ENCODE data around the gene STK39. TPM values are rescaled to one million over a fixed set of nuclear protein-coding genes. Genes with fewer than 3 reads are reported as not detected.

Gene STK39
- total and polyA plus RNA-seq, 2 of the 4 experiments (the other 2 are of a cell fraction), result 11.8 to 16.4 TPM

GRCh38 chr2:168120730-168121129, 126.7 kb downstream of the STK39 start:
- no peak overlapping the region for H4K91ac ChIP-seq (ENCODE audit: insufficient read depth, low read depth, low read length)
- H2BK15ac ChIP-seq (ENCODE audit: low read depth, low read length), result no peak overlapping the region
- H3K23ac ChIP-seq (ENCODE audit: low read depth, low read length), result no peak overlapping the region
- H3K9ac ChIP-seq (ENCODE audit: low read depth, low read length), result no peak overlapping the region
- H3K14ac ChIP-seq (replicated peaks; ENCODE audit: low read depth, low read length), result no peak overlapping the region
- CTCF ChIA-PET, result no interaction called here
- no peak overlapping the region for H3K18ac ChIP-seq (ENCODE audit: low read depth, low read length)
- H4K20me1 ChIP-seq (ENCODE audit: insufficient read depth, low read length), result no peaks in the 10 kb centered on the region
- dilution Hi-C loops (cut with HindIII; ENCODE audit: low sequenced_read_pairs, unreplicated experiment) (no loop called here), intact Hi-C loops (cut with micrococcal nuclease) (no loop called here), in situ Hi-C loops (cut with MboI; ENCODE audit: low sequenced_read_pairs) (loop anchor here (25.0 kb wide), 2 partner anchors 433 to 833 kb away; partner anchors contain the start of gene B3GALT1)
- POLR2A ChIA-PET (ENCODE audit: unreplicated experiment), result no interaction called here
- H3K36me3 ChIP-seq (ENCODE audit: control insufficient read depth, insufficient read depth, low read length), result peaks cover 14% of the 10 kb centered on the region
- no peaks in the 10 kb centered on the region for H3K27me3 ChIP-seq (ENCODE audit: control insufficient read depth, insufficient read depth, low read length)
- no peaks in the 10 kb centered on the region; the same call in 1 of the 2 replicates for H3K9me1 ChIP-seq (ENCODE audit: insufficient read depth, low read length)
- DNase-seq (peak; percentile 29), ATAC-seq (ENCODE audit: low read depth) (no peak)
- no peak overlapping the region for H4K8ac ChIP-seq (ENCODE audit: low read depth in 2 of 2, low read length in 2 of 2)
- no peak overlapping the region for H4K5ac ChIP-seq (ENCODE audit: low read depth, low read length)
- H2AFZ ChIP-seq (replicated peaks; ENCODE audit: low read length, poor library complexity), result no peak overlapping the region
- H2AK9ac ChIP-seq (replicated peaks; ENCODE audit: low read depth, low read length, poor library complexity), result no peak overlapping the region
- peaks cover 4% of the 10 kb centered on the region for H3K4me1 ChIP-seq (ENCODE audit: control insufficient read depth, insufficient read depth, low read length)
- H3K27ac ChIP-seq (ENCODE audit: insufficient read depth, low read length), result no peak overlapping the region
- H3K4ac ChIP-seq (ENCODE audit: low read depth, low read length), result no peak overlapping the region
- H3K9me3 ChIP-seq (ENCODE audit: control insufficient read depth, insufficient read depth, low read length), result no peaks in the 10 kb centered on the region
- no TSS peak for BruUV-seq (replicated peaks)
- no peak overlapping the region for H2BK5ac ChIP-seq (ENCODE audit: low read depth, low read length, poor library complexity, severe bottlenecking)
- H3K4me2 ChIP-seq (ENCODE audit: low read depth, low read length), result no peak overlapping the region
- no peak overlapping the region for H2BK120ac ChIP-seq (ENCODE audit: low read depth, low read length)
- TF ChIP-seq MAZ (IDR thresholded peaks at IDR 0.05; ENCODE audit: borderline replicate concordance, low read depth, low read length) (no peak), RCOR1 (IDR thresholded peaks at IDR 0.05; ENCODE audit: insufficient replicate concordance, low read length) (no peak), MAFK (IDR thresholded peaks at IDR 0.05; ENCODE audit: low read depth, low read length) (no peak), RAD21 (IDR thresholded peaks at IDR 0.05; ENCODE audit: low read length) (no peak), BHLHE40 (IDR thresholded peaks at IDR 0.05; ENCODE audit: low read depth, low read length) (no peak), NFE2L2 (IDR thresholded peaks at IDR 0.05; ENCODE audit: low read depth, low read length) (no peak)
- peaks cover 5 to 18% of the 10 kb centered on the region in 2 experiments; a peak in 3 of 4 replicates for H3K79me1 ChIP-seq (ENCODE audit: low read depth in 1 of 2, low read length in 2 of 2)
- H2BK20ac ChIP-seq (ENCODE audit: low read depth, low read length), result no peak overlapping the region
- WGBS, 2 experiments (ENCODE audit: extremely low coverage in 2 of 2, insufficient read length in 1 of 2), result 83% methylated on average over 1 of the region's 3 CpGs; no CpG with 5 or more reads in 1 of the 2 experiments
- no peak overlapping the region for H3K4me3 ChIP-seq (ENCODE audit: insufficient read depth, low read depth, low read length)
- no peak overlapping the region for H3K56ac ChIP-seq (ENCODE audit: extremely low read depth, insufficient read depth, low read length)
- H2AK5ac ChIP-seq (ENCODE audit: low read depth, low read length), result no peak overlapping the region
